GM23338 (cell line): ENCODE measurements around the gene PLEK. TPM values are rescaled to one million over a fixed set of nuclear protein-coding genes. Genes with fewer than 3 reads are reported as not detected.

Experiments used
- CREB1 ChIP-seq: fragments of 250-450 bp; sonication (Bioruptor Pico); IDR thresholded peaks from 2 replicates; pipeline ENCODE4 v1.5.0; 2020; ENCODE audit warnings: low read depth, mild to moderate bottlenecking, moderate library complexity
- CTCF ChIP-seq, 2 experiments: fragments of 200-600 bp in 1 of 2; sonication (generic) in 1 of 2; conservative IDR thresholded peaks; 2 replicates each; pipeline versions ENCODE4 v1.5.1 to v1.6.1; 2016 to 2017; ENCODE audit warnings: antibody characterized with exemption in 2 of 2, low read depth in 2 of 2, mild to moderate bottlenecking in 2 of 2, moderate library complexity in 1 of 2
- EZH2phosphoT487 ChIP-seq: fragments of 200-600 bp; sonication (generic); IDR thresholded peaks from one replicate; pipeline ENCODE4 v1.8.1; 2018; ENCODE audit warnings: antibody characterized with exemption; ENCODE audit not compliant: unreplicated experiment
- REST ChIP-seq: IDR thresholded peaks from one replicate; pipeline ENCODE4 v1.6.1; 2018; ENCODE audit warnings: antibody characterized with exemption; ENCODE audit not compliant: unreplicated experiment
- STAT1 ChIP-seq: IDR thresholded peaks from one replicate; pipeline ENCODE4 v1.6.1; 2016; ENCODE audit warnings: antibody characterized with exemption; ENCODE audit not compliant: unreplicated experiment
- ZNF114 ChIP-seq: fragments of 250-450 bp; sonication (Bioruptor Pico); IDR thresholded peaks from 2 replicates; pipeline ENCODE4 v1.5.0; 2020; ENCODE audit warnings: mild to moderate bottlenecking, moderate library complexity
- ZNF331 ChIP-seq: fragments of 250-450 bp; sonication (Bioruptor Pico); IDR thresholded peaks from 2 replicates; pipeline ENCODE4 v1.5.0; 2020; ENCODE audit warnings: low read depth, mild to moderate bottlenecking, moderate library complexity
- polyA plus RNA-seq: library from polyadenylated mRNA; unstranded; fragments of >200 nt; fragmentation: Nextera tagmentation; extraction: Ambion mirVana; gene quantifications from 2 replicates; pipeline ENCODE4 v1.2.1, GENCODE V29; 2016
- total RNA-seq: library from RNA; depleted of rRNA; stranded (reverse); fragments of >200 nt; shearing (Covaris generic); gene quantifications from 2 replicates; pipeline ENCODE4 v1.2.3, GENCODE V29; 2014
- TF ChIP-seq, protein P1 (sequence below): fragments of 250-450 bp; sonication (Bioruptor Pico); IDR thresholded peaks from 2 replicates; pipeline ENCODE4 v1.5.0; 2020; ENCODE audit warnings: mild to moderate bottlenecking, moderate library complexity

Gene PLEK
- total and polyA plus RNA-seq, 2 experiments from 2014 or later = 0.06 TPM; not detected in 1

DNA sequence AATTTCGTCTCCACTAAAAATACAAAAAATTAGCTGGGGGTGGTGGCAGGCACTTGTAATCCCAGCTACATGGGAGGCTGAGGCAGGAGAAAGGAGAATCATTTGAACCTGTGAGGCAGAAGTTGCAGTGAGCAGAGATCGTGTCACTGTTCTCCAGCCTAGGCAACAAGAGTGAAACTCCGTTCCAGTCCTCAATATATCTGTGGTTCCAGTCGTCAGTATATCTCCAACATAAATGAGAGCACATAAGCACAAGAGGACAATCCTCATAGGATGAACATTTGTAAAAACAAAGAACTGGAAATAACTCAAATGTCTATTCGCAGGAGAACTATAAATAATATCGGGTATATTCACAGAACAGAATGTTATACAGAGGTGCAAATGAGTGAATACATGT, 13.1 kb upstream of the PLEK start (continued):
- TF ChIP-seq, protein P1, sequence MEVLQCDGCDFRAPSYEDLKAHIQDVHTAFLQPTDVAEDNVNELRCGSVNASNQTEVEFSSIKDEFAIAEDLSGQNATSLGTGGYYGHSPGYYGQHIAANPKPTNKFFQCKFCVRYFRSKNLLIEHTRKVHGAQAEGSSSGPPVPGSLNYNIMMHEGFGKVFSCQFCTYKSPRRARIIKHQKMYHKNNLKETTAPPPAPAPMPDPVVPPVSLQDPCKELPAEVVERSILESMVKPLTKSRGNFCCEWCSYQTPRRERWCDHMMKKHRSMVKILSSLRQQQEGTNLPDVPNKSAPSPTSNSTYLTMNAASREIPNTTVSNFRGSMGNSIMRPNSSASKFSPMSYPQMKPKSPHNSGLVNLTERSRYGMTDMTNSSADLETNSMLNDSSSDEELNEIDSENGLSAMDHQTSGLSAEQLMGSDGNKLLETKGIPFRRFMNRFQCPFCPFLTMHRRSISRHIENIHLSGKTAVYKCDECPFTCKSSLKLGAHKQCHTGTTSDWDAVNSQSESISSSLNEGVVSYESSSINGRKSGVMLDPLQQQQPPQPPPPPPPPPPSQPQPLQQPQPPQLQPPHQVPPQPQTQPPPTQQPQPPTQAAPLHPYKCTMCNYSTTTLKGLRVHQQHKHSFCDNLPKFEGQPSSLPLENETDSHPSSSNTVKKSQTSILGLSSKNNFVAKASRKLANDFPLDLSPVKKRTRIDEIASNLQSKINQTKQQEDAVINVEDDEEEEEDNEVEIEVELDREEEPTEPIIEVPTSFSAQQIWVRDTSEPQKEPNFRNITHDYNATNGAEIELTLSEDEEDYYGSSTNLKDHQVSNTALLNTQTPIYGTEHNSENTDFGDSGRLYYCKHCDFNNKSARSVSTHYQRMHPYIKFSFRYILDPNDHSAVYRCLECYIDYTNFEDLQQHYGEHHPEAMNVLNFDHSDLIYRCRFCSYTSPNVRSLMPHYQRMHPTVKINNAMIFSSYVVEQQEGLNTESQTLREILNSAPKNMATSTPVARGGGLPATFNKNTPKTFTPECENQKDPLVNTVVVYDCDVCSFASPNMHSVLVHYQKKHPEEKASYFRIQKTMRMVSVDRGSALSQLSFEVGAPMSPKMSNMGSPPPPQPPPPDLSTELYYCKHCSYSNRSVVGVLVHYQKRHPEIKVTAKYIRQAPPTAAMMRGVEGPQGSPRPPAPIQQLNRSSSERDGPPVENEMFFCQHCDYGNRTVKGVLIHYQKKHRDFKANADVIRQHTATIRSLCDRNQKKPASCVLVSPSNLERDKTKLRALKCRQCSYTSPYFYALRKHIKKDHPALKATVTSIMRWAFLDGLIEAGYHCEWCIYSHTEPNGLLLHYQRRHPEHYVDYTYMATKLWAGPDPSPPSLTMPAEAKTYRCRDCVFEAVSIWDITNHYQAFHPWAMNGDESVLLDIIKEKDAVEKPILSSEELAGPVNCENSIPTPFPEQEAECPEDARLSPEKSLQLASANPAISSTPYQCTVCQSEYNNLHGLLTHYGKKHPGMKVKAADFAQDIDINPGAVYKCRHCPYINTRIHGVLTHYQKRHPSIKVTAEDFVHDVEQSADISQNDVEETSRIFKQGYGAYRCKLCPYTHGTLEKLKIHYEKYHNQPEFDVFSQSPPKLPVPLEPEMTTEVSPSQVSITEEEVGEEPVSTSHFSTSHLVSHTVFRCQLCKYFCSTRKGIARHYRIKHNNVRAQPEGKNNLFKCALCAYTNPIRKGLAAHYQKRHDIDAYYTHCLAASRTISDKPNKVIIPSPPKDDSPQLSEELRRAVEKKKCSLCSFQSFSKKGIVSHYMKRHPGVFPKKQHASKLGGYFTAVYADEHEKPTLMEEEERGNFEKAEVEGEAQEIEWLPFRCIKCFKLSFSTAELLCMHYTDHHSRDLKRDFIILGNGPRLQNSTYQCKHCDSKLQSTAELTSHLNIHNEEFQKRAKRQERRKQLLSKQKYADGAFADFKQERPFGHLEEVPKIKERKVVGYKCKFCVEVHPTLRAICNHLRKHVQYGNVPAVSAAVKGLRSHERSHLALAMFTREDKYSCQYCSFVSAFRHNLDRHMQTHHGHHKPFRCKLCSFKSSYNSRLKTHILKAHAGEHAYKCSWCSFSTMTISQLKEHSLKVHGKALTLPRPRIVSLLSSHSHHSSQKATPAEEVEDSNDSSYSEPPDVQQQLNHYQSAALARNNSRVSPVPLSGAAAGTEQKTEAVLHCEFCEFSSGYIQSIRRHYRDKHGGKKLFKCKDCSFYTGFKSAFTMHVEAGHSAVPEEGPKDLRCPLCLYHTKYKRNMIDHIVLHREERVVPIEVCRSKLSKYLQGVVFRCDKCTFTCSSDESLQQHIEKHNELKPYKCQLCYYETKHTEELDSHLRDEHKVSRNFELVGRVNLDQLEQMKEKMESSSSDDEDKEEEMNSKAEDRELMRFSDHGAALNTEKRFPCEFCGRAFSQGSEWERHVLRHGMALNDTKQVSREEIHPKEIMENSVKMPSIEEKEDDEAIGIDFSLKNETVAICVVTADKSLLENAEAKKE (CRISPR knock-in tag) = no peak
- TF ChIP-seq REST (no peak), ZNF331 (CRISPR knock-in tag) (no peak), CTCF (conservative IDR thresholded peaks at IDR 0.05; ENCODE audit: low read depth in 2 of 2) (no peak), CREB1 (no peak), ZNF114 (CRISPR knock-in tag) (no peak), STAT1 (no peak), EZH2phosphoT487 (no peak)
